AG09309 (cell line): Measurements from ENCODE around the gene GPR68.
"Not testable (repeated sequence)": the region's sequence is repeated elsewhere in the genome, so short reads cannot be mapped to it uniquely, and the experiment has no call there.

Experiments used
- DNase-seq: peaks from one replicate; pipeline ENCODE4 v3.0.0-alpha.2; 2010; ENCODE audit warnings: low read depth
- H3K4me3 ChIP-seq: 2 replicates; pipeline ENCODE4 v1.5.1; 2011; ENCODE audit warnings: mild to moderate bottlenecking, low read depth, low read length, moderate library complexity; ENCODE audit not compliant: control insufficient read depth
- TF ChIP-seq, protein P1 (sequence below): IDR thresholded peaks from 2 replicates; pipeline ENCODE4 v1.5.1; 2011; ENCODE audit warnings: mild to moderate bottlenecking, low read depth, low read length, inconsistent platforms; ENCODE audit not compliant: insufficient read depth, control insufficient read depth; ENCODE audit errors: missing control alignments

The GPR68 gene

GRCh38 chr14:91246051-91246852, 1.7 kb upstream of the GPR68 start:
- TF ChIP-seq, protein P1, sequence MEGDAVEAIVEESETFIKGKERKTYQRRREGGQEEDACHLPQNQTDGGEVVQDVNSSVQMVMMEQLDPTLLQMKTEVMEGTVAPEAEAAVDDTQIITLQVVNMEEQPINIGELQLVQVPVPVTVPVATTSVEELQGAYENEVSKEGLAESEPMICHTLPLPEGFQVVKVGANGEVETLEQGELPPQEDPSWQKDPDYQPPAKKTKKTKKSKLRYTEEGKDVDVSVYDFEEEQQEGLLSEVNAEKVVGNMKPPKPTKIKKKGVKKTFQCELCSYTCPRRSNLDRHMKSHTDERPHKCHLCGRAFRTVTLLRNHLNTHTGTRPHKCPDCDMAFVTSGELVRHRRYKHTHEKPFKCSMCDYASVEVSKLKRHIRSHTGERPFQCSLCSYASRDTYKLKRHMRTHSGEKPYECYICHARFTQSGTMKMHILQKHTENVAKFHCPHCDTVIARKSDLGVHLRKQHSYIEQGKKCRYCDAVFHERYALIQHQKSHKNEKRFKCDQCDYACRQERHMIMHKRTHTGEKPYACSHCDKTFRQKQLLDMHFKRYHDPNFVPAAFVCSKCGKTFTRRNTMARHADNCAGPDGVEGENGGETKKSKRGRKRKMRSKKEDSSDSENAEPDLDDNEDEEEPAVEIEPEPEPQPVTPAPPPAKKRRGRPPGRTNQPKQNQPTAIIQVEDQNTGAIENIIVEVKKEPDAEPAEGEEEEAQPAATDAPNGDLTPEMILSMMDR, result no peak
- DNase-seq, result no peak
- no peak overlapping the region for H3K4me3 ChIP-seq

GRCh38 chr14:91245616-91246015, 1.1 kb upstream of the GPR68 start:
- DNase-seq, H3K4me3 ChIP-seq: not testable (repeated sequence)

GRCh38 chr14:91245029-91245428, 525 bp upstream of the GPR68 start:
- DNase-seq, result no peak

GRCh38 chr14:91243074-91243471, 1.4 kb downstream of the GPR68 start:
- peak overlapping the region; percentile 48 for H3K4me3 ChIP-seq
- TF ChIP-seq, protein P1, result no peak

More at GRCh38 chr14:91245029-91245428, 525 bp upstream of the GPR68 start:
- H3K4me3 ChIP-seq, result peak overlapping the region; percentile 48
- TF ChIP-seq, protein P1, result no peak

GRCh38 chr14:91242635-91243034, 1.9 kb downstream of the GPR68 start:
- H3K4me3 ChIP-seq, result no peak overlapping the region
- DNase-seq, result no peak
- TF ChIP-seq, protein P1, result no peak

More at GRCh38 chr14:91243074-91243471, 1.4 kb downstream of the GPR68 start:
- DNase-seq, result no peak

GRCh38 chr14:91241863-91242262, 2.6 kb downstream of the GPR68 start:
- H3K4me3 ChIP-seq, result no peak overlapping the region
- TF ChIP-seq, protein P1, result no peak
- no peak for DNase-seq

GRCh38 chr14:91238661-91239060, 5.8 kb downstream of the GPR68 start:
- TF ChIP-seq, protein P1, result no peak
- no peak overlapping the region for H3K4me3 ChIP-seq
- DNase-seq, result no peak
